NT2/D1 (cell line): Measurements from ENCODE around the gene SLC27A1.

Source experiments
- DNase-seq: peaks from one replicate; pipeline ENCODE4 v3.0.0-alpha.2; 2011; ENCODE audit warnings: low read depth, low spot score
- H3K27me3 ChIP-seq: 2 replicates; pipeline ENCODE4 v1.6.0; 2011; ENCODE audit warnings: mild to moderate bottlenecking; ENCODE audit not compliant: insufficient read length, insufficient read depth
- H3K36me3 ChIP-seq: 2 replicates; pipeline ENCODE4 v1.6.1; 2011; ENCODE audit warnings: mild to moderate bottlenecking, low read length, mixed read lengths; ENCODE audit not compliant: insufficient read depth, insufficient read length
- H3K4me1 ChIP-seq: 2 replicates; pipeline ENCODE4 v1.5.1; 2011; ENCODE audit not compliant: insufficient read depth, insufficient read length
- H3K4me3 ChIP-seq: 2 replicates; pipeline ENCODE4 v1.5.1; 2011; ENCODE audit warnings: low read depth; ENCODE audit not compliant: insufficient read length
- H3K9ac ChIP-seq: 2 replicates; pipeline ENCODE4 v1.6.0; 2011; ENCODE audit warnings: low read depth; ENCODE audit not compliant: insufficient read length
- H3K9me3 ChIP-seq: 2 replicates; pipeline ENCODE4 v1.5.1; 2011; ENCODE audit warnings: mild to moderate bottlenecking, low read length; ENCODE audit not compliant: insufficient read depth
- SUZ12 ChIP-seq: IDR thresholded peaks from 2 replicates; pipeline ENCODE4 v1.6.1; 2011; ENCODE audit not compliant: insufficient read length, insufficient read depth; ENCODE audit errors: extremely low read depth
- YY1 ChIP-seq: IDR thresholded peaks from 2 replicates; pipeline ENCODE4 v1.6.1; 2011; ENCODE audit not compliant: insufficient read length, insufficient read depth
- ZNF274 ChIP-seq: IDR thresholded peaks from 2 replicates; pipeline ENCODE4 v1.6.1; 2011; ENCODE audit warnings: mild to moderate bottlenecking, low read depth, low read length

SLC27A1 gene

GRCh38 chr19:17526922-17527321, 56.6 kb downstream of the SLC27A1 start:
- Histone ChIP-seq H3K27me3 (no peaks in the 10 kb centered on the region), H3K9me3 (no peaks in the 10 kb centered on the region), H3K4me1 (peaks cover 12% of the 10 kb centered on the region), H3K4me3 (no peak overlapping the region), H3K9ac (no peak overlapping the region), H3K36me3 (no peaks in the 10 kb centered on the region)
- no peak for DNase-seq
- TF ChIP-seq ZNF274 (no peak), SUZ12 (no peak), YY1 (no peak)

- Histone ChIP-seq H3K27me3 (no peaks in the 10 kb centered on the region), H3K4me1 (peaks cover 15% of the 10 kb centered on the region), H3K9ac (no peak overlapping the region), H3K36me3 (no peaks in the 10 kb centered on the region), H3K9me3 (no peaks in the 10 kb centered on the region), H3K4me3 (no peak overlapping the region)
- no peak for DNase-seq
- TF ChIP-seq YY1 (no peak), ZNF274 (no peak), SUZ12 (no peak)
These were observed 57.0 kb downstream of the SLC27A1 start for GRCh38 chr19:17527326-17527725.

- TF ChIP-seq YY1 = no peak
- TF ChIP-seq SUZ12 = no peak
- TF ChIP-seq ZNF274 = no peak
- peaks cover 11% of the 10 kb centered on the region for H3K4me1 ChIP-seq
- H3K9me3 ChIP-seq = no peaks in the 10 kb centered on the region
- H3K4me3 ChIP-seq = no peak overlapping the region
- H3K36me3 ChIP-seq = no peaks in the 10 kb centered on the region
- DNase-seq = no peak
- H3K9ac ChIP-seq = no peak overlapping the region
- no peaks in the 10 kb centered on the region for H3K27me3 ChIP-seq
These were observed 58.3 kb downstream of the SLC27A1 start for GRCh38 chr19:17528610-17529009.

- Histone ChIP-seq H3K4me3 (no peak overlapping the region), H3K4me1 (peaks cover 12% of the 10 kb centered on the region), H3K9ac (no peak overlapping the region)
These were observed 59.2 kb downstream of the SLC27A1 start for GRCh38 chr19:17529239-17530158.

GRCh38 chr19:17530586-17530985, 60.3 kb downstream of the SLC27A1 start:
- Histone ChIP-seq H3K4me1 (peaks cover 12% of the 10 kb centered on the region), H3K4me3 (no peak overlapping the region), H3K27me3 (no peaks in the 10 kb centered on the region), H3K9me3 (no peaks in the 10 kb centered on the region), H3K36me3 (no peaks in the 10 kb centered on the region), H3K9ac (peak overlapping the region; percentile 61)
- no peak for DNase-seq
- no peak for TF ChIP-seq YY1
- no peak for TF ChIP-seq ZNF274
- no peak for TF ChIP-seq SUZ12

More at GRCh38 chr19:17529239-17530158, 59.2 kb downstream of the SLC27A1 start:
- Histone ChIP-seq H3K9me3 (no peaks in the 10 kb centered on the region), H3K27me3 (no peaks in the 10 kb centered on the region), H3K36me3 (no peaks in the 10 kb centered on the region)
- TF ChIP-seq ZNF274 = no peak
- no peak for TF ChIP-seq SUZ12
- TF ChIP-seq YY1 = no peak
- DNase-seq = no peak

GRCh38 chr19:17532116-17532515, 61.8 kb downstream of the SLC27A1 start:
- Histone ChIP-seq H3K4me3 (no peak overlapping the region), H3K27me3 (no peaks in the 10 kb centered on the region), H3K9ac (peak overlapping the region; percentile 1), H3K36me3 (no peaks in the 10 kb centered on the region), H3K4me1 (peaks cover 12% of the 10 kb centered on the region), H3K9me3 (no peaks in the 10 kb centered on the region)
- TF ChIP-seq SUZ12 = no peak
- no peak for TF ChIP-seq ZNF274
- TF ChIP-seq YY1 = no peak
- DNase-seq = no peak

GRCh38 chr19:17532557-17532956, 62.2 kb downstream of the SLC27A1 start:
- Histone ChIP-seq H3K9me3 (no peaks in the 10 kb centered on the region), H3K4me1 (peaks cover 12% of the 10 kb centered on the region), H3K9ac (no peak overlapping the region), H3K27me3 (no peaks in the 10 kb centered on the region), H3K4me3 (no peak overlapping the region), H3K36me3 (no peaks in the 10 kb centered on the region)
- TF ChIP-seq SUZ12 = no peak
- TF ChIP-seq YY1 = no peak
- TF ChIP-seq ZNF274 = no peak
- no peak for DNase-seq
